Liver (tissue), 9 donors: Measurements from ENCODE around the gene FPR3. TPM values are rescaled to one million over a fixed set of nuclear protein-coding genes. Genes with fewer than 3 reads are reported as not detected.

Source experiments
- DNase-seq: peaks from one replicate; pipeline ENCODE4 v3.0.0-alpha.2; 2017; ENCODE audit warnings: low spot score
- H3K27ac ChIP-seq, 2 donors: one replicate each; pipeline ENCODE4 v1.7.0; 2013; ENCODE audit warnings: inconsistent platforms in 2 of 2, low read length in 2 of 2, control low read depth in 1 of 2, low read depth in 1 of 2, mild to moderate bottlenecking in 1 of 2
- H3K27me3 ChIP-seq, 4 donors: one replicate each; pipeline versions ENCODE4 v1.6.1 to v1.7.0; 2013; ENCODE audit warnings: low read length in 3 of 4, inconsistent platforms in 1 of 4, mild to moderate bottlenecking in 1 of 4, moderate library complexity in 1 of 4; ENCODE audit not compliant: control insufficient read depth in 4 of 4, insufficient read depth in 4 of 4
- H3K36me3 ChIP-seq, 4 donors: one replicate each; pipeline versions ENCODE4 v1.6.1 to v1.7.0; 2013; ENCODE audit warnings: low read length in 3 of 4, mild to moderate bottlenecking in 3 of 4, low read depth in 1 of 4, moderate library complexity in 1 of 4; ENCODE audit not compliant: control insufficient read depth in 4 of 4, insufficient read depth in 3 of 4
- H3K4me1 ChIP-seq, 4 donors: one replicate each; pipeline versions ENCODE4 v1.6.1 to v1.7.0; 2013; ENCODE audit warnings: low read length in 3 of 4, mild to moderate bottlenecking in 3 of 4, moderate library complexity in 1 of 4; ENCODE audit not compliant: control insufficient read depth in 4 of 4, insufficient read depth in 4 of 4
- H3K4me3 ChIP-seq, 3 donors: one replicate each; pipeline versions ENCODE4 v1.6.1 to v1.7.0; 2013; ENCODE audit warnings: low read length in 3 of 3, control low read depth in 1 of 3, low read depth in 1 of 3, mild to moderate bottlenecking in 1 of 3
- H3K9ac ChIP-seq, 2 donors: one replicate each; pipeline ENCODE4 v1.7.0; 2013; ENCODE audit warnings: low read length in 2 of 2, mild to moderate bottlenecking in 2 of 2, moderate library complexity in 2 of 2, control low read depth in 1 of 2, low read depth in 1 of 2
- H3K9me3 ChIP-seq, 4 donors: one replicate each; pipeline versions ENCODE4 v1.6.1 to v1.7.0; 2013; ENCODE audit warnings: low read length in 3 of 4; ENCODE audit not compliant: control insufficient read depth in 4 of 4
- ATF3 ChIP-seq: IDR thresholded peaks from 2 replicates; pipeline ENCODE4 v1.6.1; 2016; ENCODE audit warnings: antibody characterized with exemption
- CTCF ChIP-seq: fragments of 150-350 bp; IDR thresholded peaks from 2 replicates; pipeline ENCODE4 v1.5.1; 2017; ENCODE audit warnings: improper control_type of control experiment, low read depth, low read length; ENCODE audit not compliant: missing input control
- EGR1 ChIP-seq, 2 donors: IDR thresholded peaks; 2 replicates each; pipeline ENCODE4 v1.6.1; 2016 to 2018; ENCODE audit warnings: antibody characterized with exemption in 2 of 2, low read depth in 2 of 2
- FOXA1 ChIP-seq: IDR thresholded peaks from 2 replicates; pipeline ENCODE4 v1.6.1; 2016; ENCODE audit warnings: antibody characterized with exemption
- FOXA2 ChIP-seq: IDR thresholded peaks from 2 replicates; pipeline ENCODE4 v1.6.1; 2016; ENCODE audit warnings: antibody characterized with exemption
- GABPA ChIP-seq, 2 donors: IDR thresholded peaks in 1 of 2; conservative IDR thresholded peaks in 1 of 2; 2 replicates each; pipeline ENCODE4 v1.6.1; 2016; ENCODE audit warnings: antibody characterized with exemption in 2 of 2, mild to moderate bottlenecking in 1 of 2, moderate library complexity in 1 of 2
- HNF4A ChIP-seq, 2 donors: conservative IDR thresholded peaks; 2 replicates each; pipeline ENCODE4 v1.6.1; 2016; ENCODE audit warnings: antibody characterized with exemption in 2 of 2, mild to moderate bottlenecking in 2 of 2
- HNF4G ChIP-seq: IDR thresholded peaks from 2 replicates; pipeline ENCODE4 v1.6.1; 2016; ENCODE audit warnings: antibody characterized with exemption
- JUND ChIP-seq, 2 donors: IDR thresholded peaks; 2 replicates each; pipeline ENCODE4 v1.6.1; 2016; ENCODE audit warnings: antibody characterized with exemption in 2 of 2
- MAX ChIP-seq: IDR thresholded peaks from 2 replicates; pipeline ENCODE4 v1.6.1; 2016; ENCODE audit warnings: antibody characterized with exemption
- NR2F2 ChIP-seq: IDR thresholded peaks from 2 replicates; pipeline ENCODE4 v1.6.1; 2016; ENCODE audit warnings: antibody characterized with exemption
- RAD21 ChIP-seq, 2 donors: IDR thresholded peaks; 2 replicates each; pipeline ENCODE4 v1.6.1; 2016; ENCODE audit warnings: antibody characterized with exemption in 2 of 2, mild to moderate bottlenecking in 2 of 2
- REST ChIP-seq: IDR thresholded peaks from 2 replicates; pipeline ENCODE4 v1.6.1; 2016; ENCODE audit warnings: antibody characterized with exemption, mild to moderate bottlenecking
- RXRA ChIP-seq, 2 donors: IDR thresholded peaks; 2 replicates each; pipeline ENCODE4 v1.6.1; 2017 to 2018; ENCODE audit warnings: antibody characterized with exemption in 2 of 2, mild to moderate bottlenecking in 1 of 2
- SP1 ChIP-seq: IDR thresholded peaks from 2 replicates; pipeline ENCODE4 v1.6.1; 2018; ENCODE audit warnings: antibody characterized with exemption, mild to moderate bottlenecking
- TAF1 ChIP-seq: conservative IDR thresholded peaks from 2 replicates; pipeline ENCODE4 v1.6.1; 2016; ENCODE audit warnings: antibody characterized with exemption, mild to moderate bottlenecking
- YY1 ChIP-seq: IDR thresholded peaks from 2 replicates; pipeline ENCODE4 v1.6.1; 2016; ENCODE audit warnings: antibody characterized with exemption, mild to moderate bottlenecking
- ZBTB33 ChIP-seq: IDR thresholded peaks from 2 replicates; pipeline ENCODE4 v1.6.1; 2016; ENCODE audit warnings: antibody characterized with exemption
- WGBS: extraction: QIAGEN DNeasy Blood & Tissue Kit; methylation state at CpG from one replicate; pipeline ENCODE4 v1.1.7; 2013; 5-methylcytosine and 5-hydroxymethylcytosine counted together
- polyA plus RNA-seq, 2 donors: library from polyadenylated mRNA; stranded (reverse) in 1 of 2; unstranded in 1 of 2; fragments of 200-250 nt in 1 of 2; fragments of >200 nt in 1 of 2; fragmentation: Nextera tagmentation in 1 of 2; extraction: Ambion mirVana in 1 of 2; gene quantifications; one replicate each; pipeline versions ENCODE4 v1.2.1 to v1.2.3, GENCODE V29; 2013 to 2015
- total RNA-seq, 2 donors: library from RNA; depleted of rRNA; stranded (reverse); fragments of >200 nt; gene quantifications; one replicate each; pipeline ENCODE4 v1.2.3, GENCODE V29; 2014
- donor health status: healthy.
- donor health status: healthy.
- donor health status: healthy.
- donor health status: healthy.
- donor health status: healthy.

FPR3 gene
- total and polyA plus RNA-seq, 4 donors, result 1.0 to 7.8 (median 4.1) TPM

- WGBS, result 62% methylated on average over 2 of the region's 2 CpGs
- H3K27ac ChIP-seq, result peak overlapping the region in 1 of 2 donors; percentile 1
- no peaks in the 10 kb centered on the region for H3K36me3 ChIP-seq
- peaks cover 3 to 19% (median 5%) of the 10 kb centered on the region in 4 donors for H3K9me3 ChIP-seq
- H3K4me3 ChIP-seq, result no peak overlapping the region
- TF ChIP-seq EGR1 (IDR thresholded peaks at IDR 0.05; ENCODE audit: low read depth in 2 of 2), result no peak
- H3K27me3 ChIP-seq, result no peaks in the 10 kb centered on the region
- H3K4me1 ChIP-seq, result peaks cover 0 to 7% (median 4%) of the 10 kb centered on the region in 4 donors
- DNase-seq, result no peak
- no peak overlapping the region for H3K9ac ChIP-seq
Observed at GRCh38 chr19:51802775-51803174, 7.8 kb downstream of the FPR3 start.

GRCh38 chr19:51803519-51803918, 8.6 kb downstream of the FPR3 start:
- Histone ChIP-seq H3K9ac (no peak overlapping the region), H3K4me1 (peaks cover 0 to 7% (median 4%) of the 10 kb centered on the region in 4 donors)

More at GRCh38 chr19:51803519-51803918, 8.6 kb downstream of the FPR3 start:
- WGBS, result 73% methylated on average over 4 of the region's 4 CpGs
- no peaks in the 10 kb centered on the region for H3K36me3 ChIP-seq
- peak overlapping the region in 1 of 2 donors; percentile 33 for H3K27ac ChIP-seq
- DNase-seq, result no peak
- H3K4me3 ChIP-seq, result no peak overlapping the region
- no peaks in the 10 kb centered on the region for H3K27me3 ChIP-seq
- H3K9me3 ChIP-seq, result peaks cover 2 to 19% (median 6%) of the 10 kb centered on the region in 4 donors
- TF ChIP-seq YY1 (no peak), HNF4G (no peak), TAF1 (no peak), EGR1 (IDR thresholded peaks at IDR 0.05; ENCODE audit: low read depth in 2 of 2) (no peak), GABPA (IDR thresholded peaks at IDR 0.05 in 1 of 2, conservative IDR thresholded peaks at IDR 0.05 in 1 of 2) (no peak), REST (no peak), MAX (no peak), FOXA2 (no peak), CTCF (no peak), SP1 (no peak), ATF3 (no peak), JUND (IDR thresholded peaks at IDR 0.05) (no peak), RXRA (IDR thresholded peaks at IDR 0.05) (no peak), RAD21 (IDR thresholded peaks at IDR 0.05) (no peak), FOXA1 (no peak), NR2F2 (no peak), HNF4A (conservative IDR thresholded peaks at IDR 0.05) (no peak), ZBTB33 (no peak)
